GM12865 (cell line): Measurements from ENCODE around the gene HDLBP.
A peak's percentile ranks its signal among the peaks of the same experiment; 100 is the strongest.

Experiments used
- DNase-seq: peaks from one replicate; pipeline ENCODE4 v3.0.0; 2010; ENCODE audit warnings: low read depth
- H3K4me3 ChIP-seq: 2 replicates; pipeline ENCODE4 v1.5.1; 2011; ENCODE audit warnings: mild to moderate bottlenecking, low read depth, low read length, control low read depth
- CTCF ChIP-seq: IDR thresholded peaks from 2 replicates; pipeline ENCODE4 v1.5.1; 2011; ENCODE audit warnings: low read length, control low read depth, low read depth, inconsistent platforms; ENCODE audit not compliant: insufficient read depth; ENCODE audit errors: missing control alignments

Gene HDLBP

GRCh38 chr2:241289053-241289452 is 26.4 kb downstream of the HDLBP start:
- TF ChIP-seq CTCF = no peak
- no peak overlapping the region for H3K4me3 ChIP-seq
- DNase-seq = no peak

- DNase-seq = no peak
- no peak overlapping the region for H3K4me3 ChIP-seq
- no peak for TF ChIP-seq CTCF
Observed at GRCh38 chr2:241288324-241288888, 27.1 kb downstream of the HDLBP start.

- no peak for TF ChIP-seq CTCF
- no peak overlapping the region for H3K4me3 ChIP-seq
Observed at GRCh38 chr2:241286348-241287090, 29.0 kb downstream of the HDLBP start.

GRCh38 chr2:241285596-241285995 is 29.9 kb downstream of the HDLBP start:
- no peak for DNase-seq
- H3K4me3 ChIP-seq = no peak overlapping the region
- no peak for TF ChIP-seq CTCF

More at GRCh38 chr2:241286348-241287090, 29.0 kb downstream of the HDLBP start:
- no peak for DNase-seq

- no peak for TF ChIP-seq CTCF
- no peak for DNase-seq
Observed at GRCh38 chr2:241282555-241282954, 32.9 kb downstream of the HDLBP start.

GRCh38 chr2:241280291-241280690 is 35.2 kb downstream of the HDLBP start:
- peak; percentile 37 for DNase-seq
- H3K4me3 ChIP-seq = peak overlapping the region; percentile 23; the same call in 1 of the 2 replicates
- no peak for TF ChIP-seq CTCF

More at GRCh38 chr2:241282555-241282954, 32.9 kb downstream of the HDLBP start:
- H3K4me3 ChIP-seq = no peak overlapping the region
